Measurements from ENCODE around the gene CALML5. TPM values are rescaled to one million over a fixed set of nuclear protein-coding genes. Genes with fewer than 3 reads are reported as not detected.

The CALML5 gene
- total RNA-seq, 1 experiment from 2014 or later: not detected

DNA sequence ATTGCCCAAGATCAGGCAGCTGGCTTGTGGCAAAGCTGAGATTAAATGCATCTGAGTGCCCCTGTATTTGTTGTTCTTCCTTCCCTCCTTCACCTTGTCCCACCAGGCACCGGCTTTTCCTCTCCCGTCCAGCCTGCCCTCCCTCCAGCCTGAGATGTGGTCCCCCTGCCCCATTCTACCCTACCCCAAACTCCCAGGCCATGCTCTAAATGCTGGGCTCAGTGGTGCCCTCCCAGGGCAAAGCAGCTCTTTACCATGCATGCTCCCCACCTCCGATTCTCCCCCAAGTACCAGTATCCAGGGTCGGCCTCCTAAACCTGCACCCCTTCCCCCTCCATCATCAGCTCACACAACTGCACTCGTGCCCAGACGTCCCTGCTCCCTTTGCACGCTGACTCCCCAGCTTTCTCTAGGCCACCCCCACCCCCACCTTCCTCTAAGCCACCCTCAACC is 36.5 kb downstream of the CALML5 start:
- DNase-seq (ENCODE audit: low read depth): no peak

DNA sequence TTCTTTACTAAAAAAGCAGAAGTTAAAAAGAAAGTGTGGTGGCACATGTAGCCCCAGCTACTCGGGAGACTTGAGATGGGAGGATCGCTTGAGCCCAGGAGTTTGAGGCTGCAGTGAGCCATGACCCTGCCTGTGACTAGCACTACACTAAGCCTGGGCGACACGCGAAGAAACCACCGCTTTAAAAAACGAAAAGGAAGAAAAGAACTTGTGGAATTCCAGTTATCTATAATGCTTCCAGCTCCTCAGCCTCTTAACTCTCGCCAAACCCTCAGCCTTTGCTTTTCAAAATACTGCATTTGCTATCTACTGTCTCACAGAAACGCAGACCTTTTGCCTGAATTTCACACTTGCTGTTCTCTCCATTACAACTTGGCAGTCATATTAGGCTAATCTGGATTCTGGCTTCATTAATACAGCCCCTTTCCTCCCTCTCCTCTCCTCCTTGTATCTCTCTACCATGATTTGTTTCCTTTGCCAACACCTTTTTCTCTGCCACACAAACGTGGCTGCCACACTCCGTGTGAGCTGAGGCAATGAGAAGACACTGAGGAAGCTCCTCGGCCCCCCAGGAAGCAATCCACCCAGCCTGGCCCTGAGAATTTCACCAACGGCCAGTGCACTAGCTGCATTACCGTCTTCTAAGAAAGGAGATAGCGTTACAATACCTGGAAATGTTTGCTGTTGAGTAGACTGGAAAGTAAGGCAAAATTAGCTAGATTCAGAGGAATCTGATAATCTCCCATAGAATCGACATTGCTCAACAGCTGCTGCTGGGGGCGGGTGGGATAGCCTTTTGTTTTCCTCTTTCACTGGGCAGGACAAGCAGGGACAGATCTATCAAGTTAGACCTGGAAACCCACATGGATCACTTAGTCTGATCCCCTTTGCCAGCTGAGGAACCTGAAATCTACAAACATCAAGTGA is 37.2 kb downstream of the CALML5 start:
- no peak for DNase-seq (ENCODE audit: low read depth)

DNA sequence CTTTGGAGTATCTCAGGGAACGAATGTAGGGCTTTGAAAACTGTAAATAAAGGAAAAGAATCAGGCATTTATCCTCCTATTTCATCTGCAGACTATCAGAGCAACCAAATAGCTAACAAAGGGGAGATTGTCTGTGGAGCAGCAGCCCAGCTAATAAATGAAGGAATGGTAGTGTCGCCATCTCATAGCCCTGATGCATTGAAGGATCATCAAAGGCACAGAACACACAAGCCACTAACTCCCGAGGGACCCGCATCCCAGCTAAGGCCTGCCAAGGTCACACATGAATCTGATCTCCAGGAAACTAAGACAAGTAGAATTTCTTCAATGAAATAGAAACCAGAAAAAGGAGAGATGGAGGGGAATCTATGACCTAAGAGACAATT is 38.2 kb downstream of the CALML5 start:
- DNase-seq (ENCODE audit: low read depth): no peak

DNA sequence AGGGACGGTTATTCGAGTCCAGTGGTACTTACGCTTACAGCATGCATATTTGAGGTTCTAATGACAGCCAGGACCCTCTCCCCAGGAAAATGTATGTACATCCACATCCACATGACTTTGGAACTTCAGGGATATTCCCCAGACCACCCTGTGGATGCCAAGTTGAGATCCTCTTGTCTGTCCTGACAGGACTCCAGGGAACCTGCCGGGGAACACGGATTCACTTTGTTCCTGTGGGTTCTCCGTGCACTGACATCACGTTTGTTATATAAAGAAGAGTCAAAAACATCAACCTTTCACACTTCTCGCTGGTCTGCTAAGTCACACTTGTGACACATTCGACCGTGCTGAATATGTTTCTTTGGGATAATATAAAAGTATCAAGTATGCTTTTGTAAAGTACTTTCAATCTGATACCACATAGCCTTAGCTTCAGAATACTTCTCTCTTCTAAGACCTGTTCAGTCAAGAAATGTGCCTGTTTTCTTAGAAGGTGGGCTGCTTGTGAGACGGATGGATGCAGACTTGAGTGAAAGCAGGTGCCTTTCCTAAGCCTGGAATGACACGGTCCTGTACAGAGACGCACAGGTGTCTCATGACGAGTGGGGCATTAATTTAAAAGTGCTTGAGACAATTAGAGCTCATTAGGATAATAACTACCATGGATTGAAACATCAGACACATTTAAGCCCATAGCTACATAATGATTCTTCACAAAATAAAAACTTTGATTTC is 38.7 kb downstream of the CALML5 start:
- no peak for DNase-seq (ENCODE audit: low read depth)

DNA sequence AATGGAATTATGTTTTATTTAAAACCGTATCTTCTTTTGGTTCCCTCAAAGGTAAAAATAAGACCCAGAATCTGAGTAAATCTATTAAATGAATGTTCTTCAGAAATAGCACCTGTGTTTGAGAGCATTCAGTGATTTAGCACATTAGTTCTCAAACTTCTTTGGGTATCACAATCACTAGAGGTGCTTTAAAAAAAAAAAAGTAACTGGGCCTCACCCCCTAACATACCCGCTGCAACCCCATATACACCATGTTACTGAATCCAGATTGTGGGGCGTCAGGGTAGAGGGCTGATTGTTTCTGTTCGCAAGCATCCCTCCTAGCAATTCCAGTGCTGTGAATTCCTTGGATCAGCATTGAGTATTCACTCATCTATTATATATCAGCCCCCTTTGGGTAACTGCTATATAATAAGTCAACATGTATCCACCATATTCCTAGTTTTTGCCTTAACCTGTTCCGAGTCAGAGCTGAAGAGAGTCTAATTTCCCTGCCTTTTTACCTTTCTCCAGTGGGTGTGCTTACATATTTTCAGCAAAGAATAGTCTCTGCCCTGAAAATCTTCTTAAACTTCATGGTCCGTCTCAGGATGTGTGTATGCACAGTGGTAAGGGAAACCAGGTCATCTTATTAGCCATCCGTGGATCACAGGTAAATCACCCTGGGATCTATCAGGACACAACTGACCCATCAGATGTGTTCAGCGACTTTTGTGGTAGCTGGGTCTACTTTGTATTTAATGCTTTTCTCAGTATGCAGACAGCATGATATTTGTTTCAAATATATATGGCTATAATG is 40.2 kb downstream of the CALML5 start:
- no peak for DNase-seq (ENCODE audit: low read depth)

DNA sequence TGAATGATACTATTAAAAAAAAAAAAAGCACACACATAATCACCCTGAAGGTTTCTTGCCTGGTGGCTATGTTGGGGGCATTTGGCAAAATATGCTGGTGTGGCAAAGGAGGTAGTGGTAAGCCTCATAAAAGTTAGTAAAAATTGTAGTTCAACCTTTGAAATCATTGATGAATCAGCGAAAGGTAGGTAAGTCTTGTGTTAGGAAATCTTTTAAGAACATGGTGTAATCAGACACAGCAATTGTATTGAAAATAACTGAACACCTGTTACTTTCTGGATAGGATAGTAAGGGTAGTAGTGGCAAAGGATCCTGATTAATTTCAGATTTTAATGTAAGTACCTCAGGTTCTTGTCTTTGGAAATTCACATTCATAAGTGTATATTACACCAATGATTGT is 40.9 kb downstream of the CALML5 start:
- DNase-seq (ENCODE audit: low read depth): no peak

DNA sequence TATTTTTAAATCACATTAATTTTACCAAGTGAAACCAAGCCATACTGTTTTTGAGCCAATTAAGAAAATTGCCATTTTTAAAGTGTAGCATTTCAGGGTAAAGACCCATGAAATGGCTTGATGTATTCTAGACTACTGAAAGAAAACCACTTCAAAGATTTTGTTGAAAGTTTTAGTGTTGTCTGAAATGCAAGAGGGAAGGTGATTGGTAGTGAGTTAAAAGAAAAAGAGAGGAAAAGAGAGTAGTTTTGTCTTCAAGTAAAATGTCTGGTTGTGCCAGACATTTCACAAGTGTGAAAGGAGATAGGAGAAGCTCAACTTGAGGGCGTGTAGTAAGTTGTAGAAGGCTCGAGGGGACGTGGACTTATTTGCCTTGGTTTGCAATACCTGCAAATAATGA is 41.6 kb downstream of the CALML5 start:
- no peak for DNase-seq (ENCODE audit: low read depth)

DNA sequence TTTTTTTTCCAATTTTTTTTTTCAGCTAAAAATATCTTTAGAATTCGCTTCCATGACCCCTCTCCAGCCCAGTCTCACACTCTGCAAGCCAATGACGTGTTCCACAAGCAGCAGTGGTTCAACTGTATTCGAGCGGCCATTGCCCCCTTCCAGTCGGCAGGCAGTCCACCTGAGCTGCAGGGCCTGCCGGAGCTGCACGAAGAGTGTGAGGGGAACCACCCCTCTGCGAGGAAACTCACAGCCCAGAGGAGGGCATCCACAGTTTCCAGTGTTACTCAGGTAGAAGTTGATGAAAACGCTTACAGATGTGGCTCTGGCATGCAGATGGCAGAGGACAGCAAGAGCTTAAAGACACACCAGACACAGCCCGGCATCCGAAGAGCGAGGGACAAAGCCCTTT is 42.8 kb downstream of the CALML5 start:
- no peak for DNase-seq (ENCODE audit: low read depth)

DNA sequence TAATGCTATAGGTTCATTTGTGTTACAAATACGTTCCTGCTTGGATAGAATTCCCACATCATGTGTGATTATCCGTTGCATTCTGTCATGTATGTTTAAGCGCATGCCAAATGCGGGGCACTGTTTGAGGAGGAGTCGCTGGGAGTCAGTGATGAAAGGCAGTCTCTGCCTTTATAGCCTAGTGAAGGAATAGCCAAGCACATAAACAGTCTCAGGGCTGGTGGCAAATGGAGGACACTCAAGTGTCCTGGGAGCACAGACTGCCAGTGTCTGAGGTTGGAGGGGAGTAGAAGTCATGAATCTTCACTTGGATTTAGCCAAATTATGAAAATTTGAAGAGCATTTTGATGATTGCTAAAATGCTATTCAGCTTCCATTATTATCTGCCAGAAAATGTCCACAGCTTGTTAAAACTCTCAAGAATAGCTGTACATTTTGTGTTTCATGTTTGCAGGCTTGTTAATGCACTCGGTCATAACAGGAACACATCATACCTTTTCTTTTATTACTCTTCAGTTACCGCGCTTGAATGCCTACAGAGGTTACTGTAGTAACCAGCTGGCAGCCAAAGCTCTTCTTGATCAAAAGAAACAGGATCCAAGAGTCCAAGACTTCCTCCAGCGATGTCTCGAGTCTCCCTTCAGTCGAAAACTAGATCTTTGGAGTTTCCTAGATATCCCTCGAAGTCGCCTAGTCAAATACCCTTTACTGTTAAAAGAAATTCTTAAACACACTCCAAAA is 45.5 kb downstream of the CALML5 start:
- no peak for DNase-seq (ENCODE audit: low read depth)

DNA sequence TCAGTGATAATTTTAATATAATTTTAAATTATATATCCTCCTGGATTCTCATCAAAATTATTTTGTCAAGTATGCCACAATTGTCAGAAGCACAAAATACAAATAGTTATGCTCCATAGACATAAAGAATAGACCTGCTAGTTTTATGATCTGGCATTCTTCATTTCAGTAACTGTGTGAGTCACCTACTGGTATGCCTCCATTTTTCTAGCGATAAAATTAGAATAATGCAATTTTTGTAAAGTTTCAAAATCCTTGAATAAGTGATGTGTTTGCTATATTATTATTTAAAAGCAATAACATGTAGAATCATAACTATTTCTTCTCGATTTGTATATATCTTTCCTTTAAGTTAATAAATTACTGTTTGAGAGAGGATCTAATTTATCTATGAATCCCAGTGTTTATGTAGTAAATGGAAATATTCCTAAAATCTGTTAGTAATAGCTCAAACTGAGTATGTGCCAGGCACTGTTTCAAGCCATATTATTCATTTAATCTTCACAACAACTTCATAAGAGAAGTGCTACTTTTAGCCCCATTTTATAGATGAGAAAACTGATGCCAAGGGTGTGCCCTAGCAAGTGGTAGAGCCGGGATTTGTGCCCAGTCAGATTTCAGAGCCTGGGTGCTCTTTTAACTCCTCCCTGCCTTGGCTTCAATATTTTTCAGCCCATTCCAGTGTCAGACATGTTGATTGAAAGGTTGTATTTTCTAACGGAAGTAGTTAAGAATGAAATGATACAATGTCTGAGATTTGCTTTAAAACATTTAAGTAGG is 48.6 kb downstream of the CALML5 start:
- DNase-seq (ENCODE audit: low read depth): no peak

DNA sequence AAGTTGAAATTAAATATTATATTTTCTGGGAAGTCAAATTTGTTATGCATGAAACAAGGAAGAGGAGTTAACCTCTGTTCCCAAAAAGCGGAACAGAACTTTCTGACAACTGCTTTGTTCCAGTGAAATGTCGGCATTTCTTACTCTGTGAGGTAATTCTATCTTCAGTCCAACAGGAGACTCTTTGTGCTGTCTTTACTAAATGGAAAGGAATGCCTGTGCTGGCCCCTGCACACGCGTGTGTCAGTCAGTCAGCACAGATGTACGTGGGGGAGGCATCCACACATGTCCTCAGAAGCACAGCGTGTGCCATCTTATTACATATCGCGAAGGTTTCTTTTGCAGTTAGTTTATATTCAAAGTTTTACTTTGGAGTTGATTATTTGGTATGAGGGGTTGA is 49.5 kb downstream of the CALML5 start:
- DNase-seq (ENCODE audit: low read depth): peak; percentile 88

DNA sequence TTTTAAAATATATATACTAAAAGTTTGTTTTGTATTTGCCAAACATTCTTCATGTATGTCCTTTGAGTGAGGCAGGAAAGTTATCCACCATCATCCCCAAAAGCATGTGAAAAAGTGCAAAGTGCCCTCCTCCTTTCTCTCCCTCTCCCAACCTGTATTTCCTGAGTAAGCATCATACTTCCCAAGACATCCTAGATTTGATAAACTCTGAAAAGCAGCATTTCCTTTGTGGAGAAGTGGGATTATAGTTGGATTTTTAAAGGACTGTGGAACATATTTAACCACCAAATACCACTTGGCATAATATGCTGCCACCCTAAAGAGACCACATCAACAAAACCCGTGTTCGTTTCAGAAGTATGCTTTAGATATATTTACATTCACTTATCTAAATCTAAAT is 50.1 kb downstream of the CALML5 start:
- no peak for DNase-seq (ENCODE audit: low read depth)

Other genes with a start within 250 kb of the CALML5 start
- not detected in 2 replicates for gene UCN3, start 134.6 kb downstream of the CALML5 start, total RNA-seq (2014; rRNA removed; shearing (Covaris generic))
- gene TUBAL3, start 94.7 kb downstream of the CALML5 start, total RNA-seq (2014; rRNA removed; shearing (Covaris generic)): 1.2 and 1.4 TPM in 2 replicates
- gene NET1, start 87.0 kb downstream of the CALML5 start, total RNA-seq (2014; rRNA removed; shearing (Covaris generic)): 244 and 263 TPM in 2 replicates
- not detected in 2 replicates for gene CALML3, start 25.4 kb upstream of the CALML5 start, total RNA-seq (2014; rRNA removed; shearing (Covaris generic))
- gene ASB13, start 167.0 kb upstream of the CALML5 start, total RNA-seq (2014; rRNA removed; shearing (Covaris generic)): 11.5 and 11.7 TPM in 2 replicates
- gene TASOR2, start 185.3 kb upstream of the CALML5 start, total RNA-seq (2014; rRNA removed; shearing (Covaris generic)): 71.9 and 92.0 TPM in 2 replicates

Data from RPMI7951 (cell line).